GM12878 (cell line): ENCODE results near the gene CDH4. TPM values are rescaled to one million over a fixed set of nuclear protein-coding genes. Genes with fewer than 3 reads are reported as not detected.

Source experiments
- ATAC-seq: fragments of 200-7000 bp; cut with Tn5 transposase; 3 replicates; pipeline ENCODE4 v1.9.1; 2020; ENCODE audit warnings: mild to moderate bottlenecking, moderate library complexity
- BruUV-seq: library from RNA; stranded (reverse); fragments of 400-500 nt; replicated peaks from 2 replicates; lab custom pipeline; 2021; lab: Mats Ljungman, UMichigan
- CTCF ChIA-PET: fragments of 300-600 bp; sonication (Branson Sonifier 250); formaldehyde crosslinking; extraction: SDS; loops from one replicate; lab custom pipeline; 2021; ENCODE audit warnings: inconsistent platforms; lab: Yijun Ruan, JAX
- POLR2A ChIA-PET: fragments of 350-600 bp; formaldehyde crosslinking; extraction: SDS; loops from one replicate; lab custom pipeline; 2021; ENCODE audit warnings: inconsistent platforms; lab: Charles Lee
- RAD21 ChIA-PET: fragments of 300-600 bp; sonication (Branson Sonifier 250); formaldehyde crosslinking; loops from one replicate; lab custom pipeline; 2023; ENCODE audit warnings: antibody characterized with exemption; ENCODE audit not compliant: unreplicated experiment; lab: Charles Lee
- SMC1A ChIA-PET: fragments of 300-600 bp; sonication (Branson Sonifier 250); formaldehyde crosslinking; loops from one replicate; lab custom pipeline; 2023; ENCODE audit not compliant: unreplicated experiment, uncharacterized antibody; lab: Charles Lee
- DNase-seq: peaks from one replicate; pipeline ENCODE4 v3.0.0-alpha.2; 2011; ENCODE audit warnings: low read depth, low spot score
- FAIRE-seq: peaks from 3 replicates; lab custom pipeline; 2011; peaks lifted over from hg19 to GRCh38; lab: Jason Lieb, UNC
- H2AFZ ChIP-seq: 2 replicates; pipeline ENCODE4 v1.6.0; 2011; ENCODE audit warnings: low read depth, low read length, control low read depth; ENCODE audit not compliant: control insufficient read depth
- H3K27ac ChIP-seq: 2 replicates; pipeline ENCODE4 v1.5.1; 2011; ENCODE audit warnings: control low read depth; ENCODE audit not compliant: control insufficient read depth, insufficient read depth
- H3K27me3 ChIP-seq, 2 experiments: replicated peaks in 1 of 2; 2 replicates each; pipeline versions ENCODE4 v1.6.0 to v1.6.1; 2011; ENCODE audit warnings: low read length in 1 of 2; ENCODE audit not compliant: control insufficient read depth in 2 of 2, insufficient read depth in 2 of 2
- H3K36me3 ChIP-seq, 2 experiments: 2 replicates each; pipeline ENCODE4 v1.5.1; 2011; ENCODE audit warnings: low read length in 1 of 2; ENCODE audit not compliant: control insufficient read depth in 2 of 2, insufficient read depth in 2 of 2
- H3K4me1 ChIP-seq: 2 replicates; pipeline ENCODE4 v1.6.1; 2011; ENCODE audit warnings: mild to moderate bottlenecking, low read length, moderate library complexity, mixed read lengths; ENCODE audit not compliant: control insufficient read depth, insufficient read depth
- H3K4me2 ChIP-seq: 2 replicates; pipeline ENCODE4 v1.6.0; 2011; ENCODE audit warnings: control low read depth; ENCODE audit not compliant: control insufficient read depth, insufficient read depth
- H3K4me3 ChIP-seq: fragments of 200-600 bp; sonication (generic); 2 replicates; pipeline ENCODE4 v1.5.1; 2016
- H3K79me2 ChIP-seq: 2 replicates; pipeline ENCODE4 v1.6.0; 2011; ENCODE audit warnings: low read length; ENCODE audit not compliant: control insufficient read depth, insufficient read depth
- H3K9ac ChIP-seq: 2 replicates; pipeline ENCODE4 v1.8.0; 2011; ENCODE audit warnings: low read length, control low read depth, mixed read lengths; ENCODE audit not compliant: control insufficient read depth, insufficient read depth
- H3K9me3 ChIP-seq: replicated peaks from 3 replicates; pipeline ENCODE4 v1.5.1; 2011; ENCODE audit warnings: mild to moderate bottlenecking, low read length; ENCODE audit not compliant: control insufficient read depth, insufficient read depth
- H4K20me1 ChIP-seq: 2 replicates; pipeline ENCODE4 v1.6.0; 2011; ENCODE audit not compliant: control insufficient read depth, insufficient read depth
- BMI1 ChIP-seq: fragments of 450-650 bp; IDR thresholded peaks from 2 replicates; pipeline ENCODE4 v1.6.1; 2016; ENCODE audit warnings: mild to moderate bottlenecking, moderate library complexity, borderline replicate concordance
- CBFB ChIP-seq: IDR thresholded peaks from 2 replicates; pipeline ENCODE4 v1.6.1; 2016; ENCODE audit warnings: antibody characterized with exemption, low read depth
- CBX3 ChIP-seq: fragments of 200-600 bp; sonication (generic); IDR thresholded peaks from 2 replicates; pipeline ENCODE4 v1.6.1; 2016; ENCODE audit warnings: low read depth, borderline replicate concordance
- CHD2 ChIP-seq: IDR thresholded peaks from 2 replicates; pipeline ENCODE4 v1.6.1; 2011; ENCODE audit warnings: low read depth, low read length, improper control_type of control experiment, borderline replicate concordance
- HCFC1 ChIP-seq: fragments of 150-350 bp; IDR thresholded peaks from 2 replicates; pipeline ENCODE4 v1.6.1; 2014; ENCODE audit warnings: low read length
- IKZF1 ChIP-seq: fragments of 450-650 bp; conservative IDR thresholded peaks from 2 replicates; pipeline ENCODE4 v1.6.1; 2017; ENCODE audit warnings: antibody characterized with exemption, mild to moderate bottlenecking
- KLF5 ChIP-seq: fragments of 450-650 bp; IDR thresholded peaks from 2 replicates; pipeline ENCODE4 v1.6.1; 2014; ENCODE audit warnings: mild to moderate bottlenecking; ENCODE audit not compliant: partially characterized antibody
- MTA3 ChIP-seq: IDR thresholded peaks from 2 replicates; pipeline ENCODE4 v1.6.1; 2012; ENCODE audit warnings: low read length, inconsistent platforms, borderline replicate concordance
- NR2C2 ChIP-seq: IDR thresholded peaks from 2 replicates; pipeline ENCODE4 v1.6.1; 2011; ENCODE audit warnings: borderline replicate concordance, low read depth; ENCODE audit not compliant: control insufficient read depth, insufficient read length
- PML ChIP-seq: IDR thresholded peaks from 2 replicates; pipeline ENCODE4 v1.6.1; 2012; ENCODE audit warnings: low read length, inconsistent platforms
- RAD51 ChIP-seq: fragments of 450-650 bp; IDR thresholded peaks from 2 replicates; pipeline ENCODE4 v1.6.1; 2016; ENCODE audit warnings: moderate library complexity, mild to moderate bottlenecking, inconsistent platforms
- SMC3 ChIP-seq: IDR thresholded peaks from 2 replicates; pipeline ENCODE4 v1.6.1; 2011; ENCODE audit warnings: low read length, improper control_type of control experiment, borderline replicate concordance
- STAT1 ChIP-seq: fragments of 450-650 bp; conservative IDR thresholded peaks from 2 replicates; pipeline ENCODE4 v1.6.1; 2014; ENCODE audit warnings: antibody characterized with exemption, mild to moderate bottlenecking
- TARDBP ChIP-seq: IDR thresholded peaks from 2 replicates; pipeline ENCODE4 v1.6.1; 2016; ENCODE audit warnings: borderline replicate concordance
- ZNF24 ChIP-seq: fragments of 450-650 bp; IDR thresholded peaks from 2 replicates; pipeline ENCODE4 v1.6.1; 2017; ENCODE audit warnings: antibody characterized with exemption, mild to moderate bottlenecking
- ZNF622 ChIP-seq: fragments of 450-650 bp; IDR thresholded peaks from 2 replicates; pipeline ENCODE4 v1.6.1; 2017; ENCODE audit warnings: mild to moderate bottlenecking, inconsistent platforms
- WGBS: methylation state at CpG from one replicate; pipeline ENCODE4 v1.1.6; 2016; ENCODE audit warnings: low lambda C conversion rate; ENCODE audit not compliant: insufficient replicate concordance, insufficient coverage; ENCODE audit errors: missing lambda C conversion rate; 5-methylcytosine and 5-hydroxymethylcytosine counted together
- in situ Hi-C: fragments of 300-500 bp; cut with MboI; formaldehyde crosslinking; loops from 9 replicates; pipeline ENCODE4 v1.14.3; 2018; ENCODE audit warnings: mixed read lengths
- intact Hi-C: fragments of 100-400 bp; cut with micrococcal nuclease; formaldehyde crosslinking; loops from one replicate; pipeline ENCODE4 v1.14.2; 2022; ENCODE audit not compliant: unreplicated experiment
- polyA plus RNA-seq, 11 experiments: library from polyadenylated mRNA; depleted of rRNA in 4 of 11; unstranded in 6 of 11; stranded (reverse) in 5 of 11; fragments of >200 nt; fragmentation: Nextera tagmentation in 4 of 11; fragmentation: Illumina TruSeq in 1 of 11; extraction: Ambion mirVana in 4 of 11; extraction: Trizol in 1 of 11; gene quantifications; 1 replicate in 1 of 11; 2 replicates in 10 of 11; pipeline versions ENCODE4 v1.2.1 to v1.2.3, GENCODE V29; 2011 to 2016; ENCODE audit warnings: inconsistent platforms in 2 of 11, missing spikeins in 2 of 11, low read depth in 1 of 11
- total RNA-seq, 4 experiments: library from RNA; depleted of rRNA in 3 of 4; stranded (reverse); fragments of >200 nt in 3 of 4; fragmentation: Illumina TruSeq in 1 of 4; extraction: Trizol in 1 of 4; gene quantifications; 2 replicates each; pipeline versions ENCODE4 v1.2.1 to v1.2.3, GENCODE V29; 2013 to 2021

Gene CDH4
- total and polyA plus RNA-seq, 10 of the 15 experiments (the other 5 are each of a cell fraction or from before 2014, with no cell fraction given) = not detected

- no peaks in the 10 kb centered on the region for H4K20me1 ChIP-seq
- CTCF ChIA-PET = no interaction called here
- TF ChIP-seq CHD2 = no peak
- no peak for TF ChIP-seq BMI1
- no peak for TF ChIP-seq KLF5
- TF ChIP-seq CBX3 = no peak
- TF ChIP-seq MTA3 = no peak
- TF ChIP-seq TARDBP = no peak
- TF ChIP-seq ZNF622 = no peak
- TF ChIP-seq RAD51 = no peak
- no peak for TF ChIP-seq IKZF1
- TF ChIP-seq HCFC1 = no peak
- no peak for TF ChIP-seq ZNF24
- no peak for TF ChIP-seq CBFB
- no peak for TF ChIP-seq SMC3
- no peak for TF ChIP-seq STAT1
- no peak for TF ChIP-seq PML
- no peak for TF ChIP-seq NR2C2
- TF ChIP-seq, all 136 proteins: peak for 0
- H3K4me3 ChIP-seq = no peak overlapping the region
- no peaks in the 10 kb centered on the region for H3K36me3 ChIP-seq
- ChIA-PET SMC1A (no interaction called here), RAD21 (no interaction called here), POLR2A (no interaction called here)
- no peak overlapping the region for H2AFZ ChIP-seq
- DNase-seq = no peak
- WGBS = 11% methylated on average over 5 of the region's 5 CpGs
- no peak overlapping the region for H3K4me2 ChIP-seq
- ATAC-seq = no peak
- H3K27me3 ChIP-seq = no peaks in the 10 kb centered on the region
- no peak for FAIRE-seq
- in situ Hi-C loops = no loop called here
- no peak overlapping the region for H3K27ac ChIP-seq
- H3K9me3 ChIP-seq = peaks cover 6% of the 10 kb centered on the region; the same call in 2 of the 3 replicates
- intact Hi-C loops = no loop called here
- no peaks in the 10 kb centered on the region for H3K79me2 ChIP-seq
- no peaks in the 10 kb centered on the region for H3K4me1 ChIP-seq
- no TSS peak for BruUV-seq
- no peak overlapping the region for H3K9ac ChIP-seq
Measured at GRCh38 chr20:61284752-61285151, 32.7 kb downstream of the CDH4 start.
